GM19463 (cell line): ENCODE measurements around the gene SPEG.

ENCODE experiments used
- ATAC-seq: cut with Tn5 transposase; IDR thresholded peaks from one replicate; pipeline ENCODE4 v1.9.1; 2021; ENCODE audit warnings: mild to moderate bottlenecking, moderate library complexity; ENCODE audit not compliant: unreplicated experiment

SPEG gene

GRCh38 chr2:219542931-219543595, 108.4 kb downstream of the SPEG start:
- ATAC-seq: peak; percentile 31

DNA sequence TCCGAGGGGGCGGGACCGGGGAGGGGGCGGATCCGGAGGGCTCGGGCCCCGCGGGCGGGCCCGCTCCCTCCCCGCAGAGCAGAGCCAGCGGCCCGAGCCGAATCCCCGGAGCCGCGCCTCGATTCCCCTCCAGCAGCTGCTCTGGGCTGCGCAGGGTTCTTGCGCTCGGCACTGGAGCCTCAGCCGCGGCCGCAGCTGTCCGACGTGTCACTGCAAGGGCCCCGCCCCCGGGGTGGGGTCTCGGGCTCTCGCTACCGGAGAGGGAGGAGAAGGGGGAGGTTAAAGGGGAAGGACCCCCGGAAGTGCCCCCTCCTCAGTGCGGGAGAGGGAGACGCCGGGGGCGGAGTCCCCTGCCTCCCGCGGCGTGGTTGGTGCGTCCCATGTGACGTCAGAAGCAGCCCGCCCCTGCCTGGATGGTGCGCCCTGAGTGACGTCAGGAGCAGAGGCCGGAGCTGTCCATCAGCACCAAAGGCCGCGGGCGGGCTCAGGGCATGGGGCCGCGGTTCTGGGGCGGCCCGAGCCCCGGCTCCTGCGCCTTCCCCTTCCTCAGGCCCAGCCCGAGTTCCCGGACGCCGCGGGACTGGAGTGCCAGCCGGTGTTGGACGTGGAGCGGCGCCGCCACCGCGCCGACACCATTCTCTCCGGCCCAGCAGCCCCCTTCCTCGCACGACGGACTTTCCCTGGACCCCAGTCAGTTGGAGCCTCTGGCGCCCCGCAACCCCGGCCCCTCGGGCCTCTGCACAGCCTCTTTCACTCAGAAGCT, 109.1 kb downstream of the SPEG start, which contains the start of the genes CHPF and TMEM198:
TSS of gene CHPF (minus strand) at position 214 of the 763 bp plus-strand sequence. CDS start 271 bp downstream, outside the sequence.
TSS of gene TMEM198 (plus strand) at position 433 of the 763 bp plus-strand sequence. CDS start 700 bp downstream, outside the sequence.
- ATAC-seq: peak; percentile 74

DNA sequence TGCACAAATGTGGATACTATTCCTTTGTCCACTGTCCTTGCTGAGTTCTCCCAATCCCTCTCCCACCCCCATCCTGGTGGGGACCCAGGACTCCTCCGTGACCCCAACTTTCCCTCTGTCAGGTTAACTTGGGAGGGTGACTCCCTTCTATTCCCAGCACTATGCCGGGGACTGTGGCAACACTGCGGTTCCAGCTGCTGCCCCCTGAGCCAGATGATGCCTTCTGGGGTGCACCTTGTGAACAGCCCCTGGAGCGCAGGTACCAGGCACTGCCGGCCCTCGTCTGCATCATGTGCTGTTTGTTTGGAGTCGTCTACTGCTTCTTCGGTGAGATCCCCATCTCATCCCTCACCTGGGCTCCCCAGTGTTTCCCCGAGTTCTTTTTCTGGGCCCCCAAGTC, 109.9 kb downstream of the SPEG start:
- no peak for ATAC-seq

DNA sequence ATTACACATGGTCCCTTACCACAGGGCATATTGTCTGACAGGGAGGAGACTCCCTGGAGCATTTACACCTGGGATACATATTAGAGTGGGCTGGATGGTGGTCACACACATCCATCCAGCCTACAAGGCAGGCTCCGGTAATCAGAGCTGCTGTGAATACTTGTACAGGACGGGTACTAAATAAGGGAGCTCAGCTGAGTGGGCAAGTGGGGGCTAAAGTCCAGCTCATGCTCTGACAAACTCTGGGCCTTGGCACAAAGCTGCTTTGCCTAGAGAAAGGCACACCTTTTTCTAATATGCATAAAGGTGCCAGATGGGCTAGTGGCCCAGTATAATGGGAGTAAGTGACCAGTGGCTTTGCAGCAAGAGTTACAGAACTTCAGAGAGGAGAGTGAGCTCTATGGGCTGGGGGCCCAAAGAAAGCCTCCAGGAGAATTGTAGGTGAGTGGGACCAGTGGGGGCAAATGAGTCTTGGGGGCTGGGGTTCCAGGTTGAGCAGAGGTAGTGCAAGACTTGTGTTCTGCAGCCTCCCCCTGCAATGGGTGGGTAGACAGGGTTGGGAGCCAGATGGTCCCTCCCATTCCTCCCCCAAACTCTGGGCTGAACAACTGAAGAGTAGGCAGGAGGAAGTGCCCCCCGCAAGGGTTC, 110.8 kb downstream of the SPEG start:
- no peak for ATAC-seq

DNA sequence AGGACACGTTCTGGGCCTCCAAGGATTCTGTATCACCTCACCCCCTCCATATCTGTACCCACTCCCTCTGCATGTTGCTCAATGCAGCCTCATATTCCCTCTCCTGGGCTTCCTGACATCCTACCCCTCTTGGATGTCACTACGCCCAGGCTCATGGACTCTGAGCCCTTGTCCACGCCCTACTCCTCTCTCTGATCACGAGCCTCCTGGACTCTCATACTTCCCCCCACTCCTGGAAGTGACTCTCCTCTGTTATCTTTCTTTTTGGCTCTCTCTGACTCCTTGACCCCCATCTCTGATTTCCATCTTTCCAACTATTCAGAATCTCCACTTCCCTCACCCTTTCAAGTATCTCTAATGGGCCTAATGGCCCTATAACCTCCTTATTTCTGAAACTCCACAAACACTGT, 111.3 kb downstream of the SPEG start:
- no peak for ATAC-seq

DNA sequence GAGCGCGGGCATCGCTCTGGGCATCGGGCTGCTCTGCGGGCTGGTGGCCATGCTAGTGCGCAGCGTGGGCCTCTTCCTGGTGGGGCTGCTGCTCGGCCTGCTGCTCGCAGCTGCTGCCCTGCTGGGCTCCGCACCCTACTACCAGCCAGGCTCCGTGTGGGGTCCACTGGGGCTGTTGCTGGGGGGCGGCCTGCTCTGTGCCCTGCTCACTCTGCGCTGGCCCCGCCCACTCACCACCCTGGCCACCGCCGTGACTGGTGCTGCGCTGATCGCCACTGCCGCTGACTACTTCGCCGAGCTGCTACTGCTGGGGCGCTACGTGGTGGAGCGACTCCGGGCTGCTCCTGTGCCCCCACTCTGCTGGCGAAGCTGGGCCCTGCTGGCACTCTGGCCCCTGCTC, 113.0 kb downstream of the SPEG start:
- ATAC-seq: no peak
